ENCODE measurements around the gene P4HB.

The P4HB gene

GRCh38 chr17:81852237-81852636 lies 8.1 kb downstream of the P4HB start:
- TF ChIP-seq, protein P1, sequence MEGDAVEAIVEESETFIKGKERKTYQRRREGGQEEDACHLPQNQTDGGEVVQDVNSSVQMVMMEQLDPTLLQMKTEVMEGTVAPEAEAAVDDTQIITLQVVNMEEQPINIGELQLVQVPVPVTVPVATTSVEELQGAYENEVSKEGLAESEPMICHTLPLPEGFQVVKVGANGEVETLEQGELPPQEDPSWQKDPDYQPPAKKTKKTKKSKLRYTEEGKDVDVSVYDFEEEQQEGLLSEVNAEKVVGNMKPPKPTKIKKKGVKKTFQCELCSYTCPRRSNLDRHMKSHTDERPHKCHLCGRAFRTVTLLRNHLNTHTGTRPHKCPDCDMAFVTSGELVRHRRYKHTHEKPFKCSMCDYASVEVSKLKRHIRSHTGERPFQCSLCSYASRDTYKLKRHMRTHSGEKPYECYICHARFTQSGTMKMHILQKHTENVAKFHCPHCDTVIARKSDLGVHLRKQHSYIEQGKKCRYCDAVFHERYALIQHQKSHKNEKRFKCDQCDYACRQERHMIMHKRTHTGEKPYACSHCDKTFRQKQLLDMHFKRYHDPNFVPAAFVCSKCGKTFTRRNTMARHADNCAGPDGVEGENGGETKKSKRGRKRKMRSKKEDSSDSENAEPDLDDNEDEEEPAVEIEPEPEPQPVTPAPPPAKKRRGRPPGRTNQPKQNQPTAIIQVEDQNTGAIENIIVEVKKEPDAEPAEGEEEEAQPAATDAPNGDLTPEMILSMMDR (IDR thresholded peaks at IDR 0.05) = no peak

GRCh38 chr17:81851423-81851822 lies 8.9 kb downstream of the P4HB start:
- TF ChIP-seq, protein P1 (IDR thresholded peaks at IDR 0.05) = no peak

DNA sequence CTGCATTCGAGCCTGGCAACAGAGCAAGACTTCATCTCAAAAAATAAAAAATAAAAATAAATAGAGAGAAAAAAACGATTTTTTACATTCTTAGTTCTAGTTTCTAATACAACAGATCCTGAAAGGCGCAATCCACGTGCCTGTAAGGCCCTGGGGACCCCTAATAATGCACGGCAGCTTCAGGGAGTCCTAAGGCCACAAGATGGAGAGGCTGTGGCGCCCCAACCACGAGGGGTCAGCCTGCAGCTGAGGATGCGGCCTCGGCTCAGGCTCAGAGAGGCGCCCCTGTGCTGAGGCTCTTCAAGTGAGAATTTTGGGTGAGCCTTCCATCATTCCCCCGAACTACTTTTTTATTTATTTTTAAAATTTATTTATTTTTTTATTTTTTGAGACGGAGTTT lies 10.9 kb downstream of the P4HB start:
- TF ChIP-seq, protein P1 (IDR thresholded peaks at IDR 0.05) = no peak

DNA sequence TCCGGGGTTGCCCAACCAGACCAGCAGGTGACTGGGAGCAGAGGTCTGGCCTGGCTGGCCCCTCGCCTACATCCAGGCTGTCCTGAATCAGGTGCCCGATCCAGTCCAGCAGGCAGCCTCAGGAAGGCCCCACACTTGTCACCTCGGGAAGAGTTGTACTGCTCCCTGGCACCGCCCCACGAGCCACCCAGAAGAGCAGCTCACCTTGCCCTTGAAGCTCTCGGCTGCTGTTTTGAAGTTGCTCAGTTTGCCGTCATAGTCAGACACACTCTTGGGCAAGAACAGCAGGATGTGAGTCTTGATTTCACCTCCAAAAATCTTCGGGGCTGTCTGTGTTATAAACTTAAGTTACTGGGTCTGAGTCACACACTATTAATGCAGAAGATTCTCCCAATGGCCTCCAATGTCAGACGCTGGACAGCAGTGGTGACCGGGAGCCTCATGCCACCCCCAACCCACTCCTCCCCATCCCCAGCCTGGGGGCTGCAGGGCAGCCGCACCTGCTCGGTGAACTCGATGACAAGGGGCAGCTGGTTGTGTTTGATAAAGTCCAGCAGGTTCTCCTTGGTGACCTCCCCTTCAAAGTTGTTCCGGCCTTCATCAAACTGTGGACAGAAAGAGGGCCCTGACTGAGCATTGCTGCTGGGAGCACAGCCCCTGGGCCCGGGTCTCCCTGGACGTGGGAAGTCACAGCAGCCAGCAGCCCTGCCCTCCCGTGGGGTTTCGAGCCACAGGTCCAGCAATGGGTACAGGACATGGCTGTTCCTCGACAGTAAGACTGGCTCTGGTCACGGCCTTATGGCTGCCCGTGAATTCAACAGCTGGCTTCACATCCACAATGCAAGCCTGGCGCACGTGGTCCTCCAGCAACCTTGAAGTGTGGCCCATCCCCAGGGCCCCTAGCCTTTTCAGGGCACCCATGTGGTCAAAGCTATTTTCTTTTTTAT lies 13.3 kb downstream of the P4HB start:
- TF ChIP-seq, protein P1 (IDR thresholded peaks at IDR 0.05) = no peak

DNA sequence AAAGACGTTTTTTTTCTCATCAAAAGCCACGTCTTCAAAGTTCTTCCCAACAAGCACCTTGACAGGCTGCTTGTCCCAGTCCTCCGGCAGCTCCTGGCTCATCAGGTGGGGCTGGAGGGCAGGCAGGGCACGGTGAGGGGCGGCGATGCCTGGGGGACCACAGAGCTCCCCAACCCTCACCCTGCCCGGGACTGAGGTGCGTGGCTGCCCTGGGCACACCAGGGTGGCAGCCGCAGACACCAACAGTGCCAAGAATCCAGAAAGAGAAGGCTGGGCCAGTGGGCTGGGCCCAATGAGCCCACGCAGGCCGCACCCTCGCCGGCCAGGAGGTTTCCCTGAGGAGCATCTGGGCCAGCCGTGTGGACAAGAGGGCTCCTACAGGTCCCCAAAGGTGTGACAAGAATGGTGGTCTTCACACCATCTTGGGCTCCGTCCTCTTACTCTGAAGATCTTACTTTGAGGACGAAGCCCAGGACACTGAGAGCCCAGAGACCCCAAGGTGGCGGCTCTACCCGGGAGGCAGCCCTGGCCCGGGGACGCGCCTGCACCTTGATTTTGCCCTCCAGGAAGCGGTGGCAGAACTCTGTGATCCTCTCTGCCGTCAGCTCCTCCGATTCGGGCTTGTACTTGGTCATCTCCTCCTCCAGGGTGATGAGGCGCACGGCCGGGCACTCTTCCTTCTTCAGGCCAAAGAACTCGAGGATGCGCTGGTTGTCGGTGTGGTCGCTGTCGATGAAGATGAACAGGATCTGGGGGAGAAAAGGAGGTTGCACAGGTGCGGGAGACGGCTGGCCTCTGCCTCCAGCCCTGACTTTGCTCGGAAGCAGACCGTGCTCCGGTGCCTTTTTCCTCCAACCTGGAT lies 14.2 kb downstream of the P4HB start:
- TF ChIP-seq, protein P1 (IDR thresholded peaks at IDR 0.05) = no peak

GRCh38 chr17:81845361-81845760 lies 15.0 kb downstream of the P4HB start:
- TF ChIP-seq, protein P1 (IDR thresholded peaks at IDR 0.05) = no peak

GRCh38 chr17:81844887-81845286 lies 15.4 kb downstream of the P4HB start:
- TF ChIP-seq, protein P1 (IDR thresholded peaks at IDR 0.05) = no peak

Measured in LNCAP (cell line).